ENCODE results near the gene RASAL3.
"Not testable (repeated sequence)": the region's sequence is repeated elsewhere in the genome, so short reads cannot be mapped to it uniquely, and the experiment has no call there.

RASAL3 gene

GRCh38 chr19:15418579-15419412, 45.5 kb downstream of the RASAL3 start, which contains the start of gene AKAP8L:
Gene AKAP8L, minus strand, starts transcription at chr19:15418988. Its CDS starts 65 bp downstream, at chr19:15418923.
- peak; percentile 98 for DNase-seq

- peak in 1 of 2 experiments; percentile 17 for DNase-seq
Measured at GRCh38 chr19:15418231-15418578, 46.1 kb downstream of the RASAL3 start.

- no peak for DNase-seq
Measured at GRCh38 chr19:15417699-15418098, 46.6 kb downstream of the RASAL3 start.

- no peak for DNase-seq
Measured at GRCh38 chr19:15412832-15413231, 51.5 kb downstream of the RASAL3 start.

GRCh38 chr19:15411351-15411750, 53.0 kb downstream of the RASAL3 start:
- DNase-seq: not testable (repeated sequence)

GRCh38 chr19:15404780-15405211, 59.5 kb downstream of the RASAL3 start:
- no peak for DNase-seq

- DNase-seq: no peak
Measured at GRCh38 chr19:15404097-15404779, 60.1 kb downstream of the RASAL3 start.

GRCh38 chr19:15403151-15403531, 61.2 kb downstream of the RASAL3 start:
- DNase-seq: no peak

GRCh38 chr19:15402411-15403150, 61.8 kb downstream of the RASAL3 start:
- no peak for DNase-seq
